Pancreas (tissue), 10 donors: ENCODE results near the gene CRADD. TPM values are rescaled to one million over a fixed set of nuclear protein-coding genes. Genes with fewer than 3 reads are reported as not detected.
A peak's percentile ranks its signal among the peaks of the same experiment; 100 is the strongest.

Experiments
- ATAC-seq, 4 donors: fragments of 200-7000 bp; cut with Tn5 transposase; one replicate each; pipeline versions ENCODE4 v1.8.0 to v1.9.1; 2020; ENCODE audit warnings: mild to moderate bottlenecking in 4 of 4, moderate library complexity in 4 of 4
- DNase-seq, 6 donors: peaks; one replicate each; pipeline ENCODE4 v3.0.0-alpha.2; 2020
- FAIRE-seq: peaks from 2 replicates; lab custom pipeline; 2012; peaks lifted over from hg19 to GRCh38; lab: Jason Lieb, UNC
- H3K27ac ChIP-seq, 4 donors: fragments of 200-600 bp; sonication (generic); 1 replicate in 3 of 4; 2 replicates in 1 of 4; pipeline versions ENCODE4 v1.5.0 to v1.8.0; 2020
- H3K27me3 ChIP-seq, 4 donors: fragments of 200-600 bp; one replicate each; pipeline ENCODE4 v1.8.0; 2021
- H3K36me3 ChIP-seq, 3 donors: fragments of 200-600 bp; sonication (generic) in 1 of 3; one replicate each; pipeline versions ENCODE4 v1.5.0 to v1.8.0; 2020 to 2021
- H3K4me1 ChIP-seq, 3 donors: fragments of 200-600 bp; one replicate each; pipeline ENCODE4 v1.8.0; 2021
- H3K4me3 ChIP-seq, 4 donors: fragments of 200-600 bp; sonication (generic) in 2 of 4; one replicate each; pipeline versions ENCODE4 v1.5.0 to v1.8.0; 2020 to 2021
- H3K9me3 ChIP-seq, 4 donors: fragments of 200-600 bp; one replicate each; pipeline ENCODE4 v1.8.0; 2021
- CTCF ChIP-seq, 4 donors: fragments of 200-600 bp; sonication (generic) in 3 of 4; IDR thresholded peaks; one replicate each; pipeline versions ENCODE4 v1.5.0 to v1.8.0; 2021; ENCODE audit warnings: antibody characterized with exemption in 4 of 4
- WGBS, 2 donors: extraction: QIAGEN DNeasy Blood & Tissue Kit; methylation state at CpG; one replicate each; pipeline ENCODE4 v1.1.7; 2013; 5-methylcytosine and 5-hydroxymethylcytosine counted together
- intact Hi-C, 3 donors: fragments of 100-400 bp; cut with DNase I; formaldehyde crosslinking; loops; one replicate each; pipeline versions ENCODE4 v1.11.1 to v1.14.2; 2022
- polyA plus RNA-seq, 2 donors: library from polyadenylated mRNA; stranded (reverse); fragments of 200-250 nt; gene quantifications; one replicate each; pipeline ENCODE4 v1.2.3, GENCODE V29; 2013
- total RNA-seq, 6 donors: library from RNA; stranded (reverse); fragmentation: NEBNext Ultra II Directional in 4 of 6; extraction: Animal tissue kit (Norgen Biotek cat#: 25700) in 4 of 6; gene quantifications; one replicate each; pipeline versions ENCODE4 v1.2.1 to v1.2.4, GENCODE V29; 2021 to 2023
- donor health status: healthy with polysubstance abuse.
- donor health status: DM: no; HTN: no; CAD: no; lungs with moderate emphysema.
- donor health status: DM: no; HTN: no; CAD: no.
- donor health status: control.
- donor health status: control.
- donor health status: Bipolar disorder and iron deficiency.
- donor health status: DM: yes; HTN: yes; CAD: no.
- donor health status: DM: no; HTN: no; CAD: no.
- donor health status: DM: no; HTN: no; CAD: no.
- donor health status: DM: yes; HTN: yes; CAD: no.

CRADD gene
- total and polyA plus RNA-seq, 8 donors: 5.3 to 12.3 (median 9.2) TPM

GRCh38 chr12:93803424-93803807 lies 126.2 kb downstream of the CRADD start:
- FAIRE-seq (no peak), ATAC-seq (peak in 1 of 4 donors; percentile 57), DNase-seq (no peak)
- no peak for TF ChIP-seq CTCF (IDR thresholded peaks at IDR 0.05)
- Histone ChIP-seq H3K9me3 (no peaks in the 10 kb centered on the region), H3K4me3 (no peak overlapping the region), H3K36me3 (no peaks in the 10 kb centered on the region), H3K27me3 (no peaks in the 10 kb centered on the region), H3K27ac (no peak overlapping the region), H3K4me1 (no peaks in the 10 kb centered on the region)
- intact Hi-C loops: no loop called here
- 74 to 77% methylated on average over 4 of the region's 4 CpGs for WGBS, 2 donors

- H3K4me3 ChIP-seq: no peak overlapping the region
- H3K27me3 ChIP-seq: no peaks in the 10 kb centered on the region
- ATAC-seq: no peak
- no peaks in the 10 kb centered on the region for H3K4me1 ChIP-seq
- WGBS, 2 donors: 81 to 82% methylated on average over 5 of the region's 5 CpGs
- no peaks in the 10 kb centered on the region for H3K9me3 ChIP-seq
- no peak for TF ChIP-seq CTCF (IDR thresholded peaks at IDR 0.05)
- FAIRE-seq: no peak
- H3K36me3 ChIP-seq: no peaks in the 10 kb centered on the region
- H3K27ac ChIP-seq: no peak overlapping the region
- no peak for DNase-seq
- intact Hi-C loops: no loop called here
Measured at GRCh38 chr12:93804392-93805179, 127.4 kb downstream of the CRADD start.

GRCh38 chr12:93805736-93806141 lies 128.6 kb downstream of the CRADD start:
- FAIRE-seq (no peak), DNase-seq (no peak), ATAC-seq (no peak)
- WGBS, 2 donors: 57 to 64% methylated on average over 4 of the region's 4 CpGs
- intact Hi-C loops: no loop called here
- H3K27me3 ChIP-seq: no peaks in the 10 kb centered on the region
- no peak for TF ChIP-seq CTCF (IDR thresholded peaks at IDR 0.05)
- H3K4me3 ChIP-seq: no peak overlapping the region
- H3K27ac ChIP-seq: no peak overlapping the region
- no peaks in the 10 kb centered on the region for H3K9me3 ChIP-seq
- H3K4me1 ChIP-seq: no peaks in the 10 kb centered on the region
- no peaks in the 10 kb centered on the region for H3K36me3 ChIP-seq

- Histone ChIP-seq H3K9me3 (no peaks in the 10 kb centered on the region), H3K4me3 (no peak overlapping the region), H3K27me3 (no peaks in the 10 kb centered on the region), H3K36me3 (no peaks in the 10 kb centered on the region), H3K4me1 (peaks cover 0 to 3% (median under 1%) of the 10 kb centered on the region in 3 donors), H3K27ac (no peak overlapping the region)
- no peak for ATAC-seq
- 67 to 91% methylated on average over 2 of the region's 2 CpGs for WGBS, 2 donors
- no peak for FAIRE-seq
- DNase-seq: no peak
- TF ChIP-seq CTCF (IDR thresholded peaks at IDR 0.05): no peak
- intact Hi-C loops: no loop called here
Measured at GRCh38 chr12:93807354-93807753, 130.2 kb downstream of the CRADD start.
